Prostate gland (tissue), 2 donors: Measurements from ENCODE around the gene FGF5. TPM values are rescaled to one million over a fixed set of nuclear protein-coding genes. Genes with fewer than 3 reads are reported as not detected.

Experiments
- DNase-seq: peaks from one replicate; pipeline ENCODE4 v3.0.0-alpha.2; 2019; ENCODE audit warnings: low spot score
- H3K27ac ChIP-seq, 2 donors: fragments of 200-600 bp; sonication (generic); 2 replicates each; pipeline ENCODE4 v1.5.1; 2017 to 2019
- H3K27me3 ChIP-seq: fragments of 200-600 bp; sonication (generic); replicated peaks from 2 replicates; pipeline ENCODE4 v1.5.1; 2019; ENCODE audit not compliant: insufficient read depth
- H3K36me3 ChIP-seq, 2 donors: fragments of 200-600 bp; sonication (generic); 1 replicate in 1 of 2; 2 replicates in 1 of 2; pipeline versions ENCODE4 v1.5.1 to v1.8.1; 2017 to 2019
- H3K4me1 ChIP-seq: fragments of 200-600 bp; sonication (generic); replicated peaks from 2 replicates; pipeline ENCODE4 v1.5.1; 2019
- H3K4me3 ChIP-seq, 2 donors: fragments of 200-600 bp; sonication (generic); 2 replicates each; pipeline ENCODE4 v1.5.1; 2017 to 2019
- H3K9me3 ChIP-seq: fragments of 200-600 bp; sonication (generic); 2 replicates; pipeline ENCODE4 v1.5.1; 2017
- POLR2A ChIP-seq: fragments of 450-650 bp; IDR thresholded peaks from one replicate; pipeline ENCODE4 v1.6.1; 2016; ENCODE audit warnings: antibody characterized with exemption, mild to moderate bottlenecking
- POLR2AphosphoS5 ChIP-seq: sonication (generic); formaldehyde crosslinking; IDR thresholded peaks from one replicate; pipeline ENCODE4 v1.6.1; 2017; ENCODE audit warnings: antibody characterized with exemption
- WGBS: methylation state at CpG from one replicate; pipeline ENCODE4 v1.1.5; 2018; 5-methylcytosine and 5-hydroxymethylcytosine counted together
- intact Hi-C: fragments of 100-400 bp; cut with DNase I; formaldehyde crosslinking; loops from one replicate; pipeline ENCODE4 v1.14.2; 2022
- total RNA-seq, 2 donors: library from RNA; depleted of rRNA; stranded (reverse); fragments of >200 nt; gene quantifications; one replicate each; pipeline ENCODE4 v1.1.0, GENCODE V29; 2016
- TF ChIP-seq, protein P1 (sequence below), 4 experiments: fragments of 200-600 bp in 2 of 4; fragments of 450-650 bp in 2 of 4; sonication (generic) in 2 of 4; IDR thresholded peaks; 1 replicate in 3 of 4; 2 replicates in 1 of 4; pipeline ENCODE4 v1.5.1; 2016 to 2019; ENCODE audit warnings: antibody characterized with exemption in 4 of 4, mild to moderate bottlenecking in 2 of 4, moderate library complexity in 2 of 4

The FGF5 gene
- total RNA-seq, 2 donors from 2014 or later: not detected

DNA sequence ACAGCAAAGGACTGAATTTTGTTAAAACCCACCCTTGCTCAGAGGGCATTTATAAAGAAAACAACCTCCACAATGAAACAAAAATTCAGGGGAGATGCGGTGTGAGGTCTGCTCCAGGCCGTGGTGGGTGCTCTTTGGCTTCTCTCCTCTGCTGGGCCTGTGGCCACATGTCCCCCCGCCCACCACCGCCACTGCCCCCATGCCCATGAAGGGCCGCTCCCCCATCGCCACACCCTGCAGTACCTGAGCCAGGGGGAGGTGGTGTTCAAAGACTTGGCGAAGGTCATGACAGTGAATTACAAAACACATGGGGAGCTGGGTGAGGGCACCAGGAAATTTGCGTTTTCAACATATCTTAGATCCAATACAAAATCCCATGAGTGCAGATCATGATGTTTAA, 54.9 kb downstream of the FGF5 start:
- H3K4me1 ChIP-seq: no peaks in the 10 kb centered on the region
- TF ChIP-seq, protein P1, sequence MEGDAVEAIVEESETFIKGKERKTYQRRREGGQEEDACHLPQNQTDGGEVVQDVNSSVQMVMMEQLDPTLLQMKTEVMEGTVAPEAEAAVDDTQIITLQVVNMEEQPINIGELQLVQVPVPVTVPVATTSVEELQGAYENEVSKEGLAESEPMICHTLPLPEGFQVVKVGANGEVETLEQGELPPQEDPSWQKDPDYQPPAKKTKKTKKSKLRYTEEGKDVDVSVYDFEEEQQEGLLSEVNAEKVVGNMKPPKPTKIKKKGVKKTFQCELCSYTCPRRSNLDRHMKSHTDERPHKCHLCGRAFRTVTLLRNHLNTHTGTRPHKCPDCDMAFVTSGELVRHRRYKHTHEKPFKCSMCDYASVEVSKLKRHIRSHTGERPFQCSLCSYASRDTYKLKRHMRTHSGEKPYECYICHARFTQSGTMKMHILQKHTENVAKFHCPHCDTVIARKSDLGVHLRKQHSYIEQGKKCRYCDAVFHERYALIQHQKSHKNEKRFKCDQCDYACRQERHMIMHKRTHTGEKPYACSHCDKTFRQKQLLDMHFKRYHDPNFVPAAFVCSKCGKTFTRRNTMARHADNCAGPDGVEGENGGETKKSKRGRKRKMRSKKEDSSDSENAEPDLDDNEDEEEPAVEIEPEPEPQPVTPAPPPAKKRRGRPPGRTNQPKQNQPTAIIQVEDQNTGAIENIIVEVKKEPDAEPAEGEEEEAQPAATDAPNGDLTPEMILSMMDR (IDR thresholded peaks at IDR 0.05): no peak
- TF ChIP-seq POLR2AphosphoS5: no peak
- no peaks in the 10 kb centered on the region for H3K36me3 ChIP-seq
- H3K9me3 ChIP-seq: no peaks in the 10 kb centered on the region
- no peaks in the 10 kb centered on the region for H3K27me3 ChIP-seq
- no peak overlapping the region for H3K4me3 ChIP-seq
- WGBS: 92% methylated on average over 8 of the region's 8 CpGs
- intact Hi-C loops: no loop called here
- no peak overlapping the region for H3K27ac ChIP-seq
- DNase-seq: no peak

DNA sequence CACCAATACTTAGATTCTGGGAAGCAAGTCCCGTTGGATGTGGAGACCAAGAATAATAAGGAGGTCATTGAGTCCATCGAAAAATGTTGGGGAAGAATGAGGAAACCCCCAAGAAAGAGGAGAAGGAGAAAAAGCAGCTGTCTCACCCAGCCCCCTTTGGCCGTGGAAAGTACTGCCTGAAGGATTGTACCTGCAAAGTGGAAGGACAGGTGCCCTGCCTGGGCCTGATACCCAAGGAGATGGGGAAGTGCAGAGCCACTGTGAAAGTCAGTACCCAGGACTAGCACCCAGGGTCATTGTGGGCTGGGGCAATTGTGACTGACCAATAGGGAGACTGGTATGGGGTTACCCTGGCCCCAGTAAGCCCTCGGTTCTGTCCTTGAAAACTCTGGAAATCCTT, 55.3 kb downstream of the FGF5 start:
- H3K27ac ChIP-seq: no peak overlapping the region
- intact Hi-C loops: no loop called here
- TF ChIP-seq, protein P1 (IDR thresholded peaks at IDR 0.05): no peak
- 79% methylated on average over 4 of the region's 4 CpGs for WGBS
- H3K4me3 ChIP-seq: no peak overlapping the region
- no peaks in the 10 kb centered on the region for H3K27me3 ChIP-seq
- H3K4me1 ChIP-seq: no peaks in the 10 kb centered on the region
- H3K36me3 ChIP-seq: no peaks in the 10 kb centered on the region
- H3K9me3 ChIP-seq: no peaks in the 10 kb centered on the region
- no peak for DNase-seq

DNA sequence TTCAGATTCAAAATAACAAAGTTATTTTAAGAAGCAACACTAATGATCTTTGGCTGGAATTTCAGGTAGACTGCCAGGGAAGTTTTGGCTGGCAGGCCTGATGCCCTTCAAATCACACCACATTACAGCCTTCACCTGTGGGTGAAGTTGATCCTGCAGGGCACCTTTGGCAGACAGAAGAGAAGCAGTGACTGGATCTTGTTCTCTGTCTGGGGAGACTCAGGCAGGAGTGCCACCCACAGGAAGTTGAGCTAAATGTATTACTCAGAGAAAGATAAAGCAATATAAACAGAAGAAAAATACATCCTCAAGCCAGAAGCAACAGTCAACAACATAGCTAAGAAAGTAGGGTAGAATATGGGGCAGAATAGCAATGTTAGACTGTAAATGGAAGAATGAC, 56.3 kb downstream of the FGF5 start:
- intact Hi-C loops: no loop called here
- Histone ChIP-seq H3K36me3 (no peaks in the 10 kb centered on the region), H3K9me3 (no peaks in the 10 kb centered on the region), H3K4me1 (no peaks in the 10 kb centered on the region), H3K4me3 (no peak overlapping the region), H3K27ac (no peak overlapping the region), H3K27me3 (no peaks in the 10 kb centered on the region)
- TF ChIP-seq POLR2AphosphoS5 (no peak), POLR2A (no peak)
- TF ChIP-seq, protein P1 (IDR thresholded peaks at IDR 0.05): no peak
- no peak for DNase-seq

DNA sequence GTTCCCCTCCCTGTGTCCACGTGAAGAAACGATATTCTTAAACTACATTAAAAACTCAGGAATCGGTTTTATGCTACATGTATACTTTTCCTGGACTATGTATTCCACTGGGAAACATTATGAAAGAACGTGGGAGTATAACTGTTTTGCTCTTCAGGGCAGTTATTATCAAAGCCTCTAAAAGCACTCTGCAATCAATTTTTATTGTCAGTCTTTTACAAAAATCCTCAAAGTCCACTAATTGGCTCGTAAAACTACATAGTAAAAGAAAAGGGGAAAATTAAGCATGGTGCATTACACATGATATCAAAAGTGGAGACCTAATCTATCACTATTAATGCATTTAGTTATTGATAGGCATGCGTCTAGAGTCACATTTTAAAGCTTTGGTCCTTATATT, 57.7 kb downstream of the FGF5 start:
- H3K27ac ChIP-seq: no peak overlapping the region
- no peaks in the 10 kb centered on the region for H3K27me3 ChIP-seq
- no peak overlapping the region for H3K4me3 ChIP-seq
- no peaks in the 10 kb centered on the region for H3K36me3 ChIP-seq
- H3K4me1 ChIP-seq: no peaks in the 10 kb centered on the region
- intact Hi-C loops: no loop called here
- 57% methylated on average over 6 of the region's 6 CpGs for WGBS
- no peak for DNase-seq
- no peaks in the 10 kb centered on the region for H3K9me3 ChIP-seq
- no peak for TF ChIP-seq POLR2A
- TF ChIP-seq POLR2AphosphoS5: no peak
- TF ChIP-seq, protein P1 (IDR thresholded peaks at IDR 0.05): no peak

DNA sequence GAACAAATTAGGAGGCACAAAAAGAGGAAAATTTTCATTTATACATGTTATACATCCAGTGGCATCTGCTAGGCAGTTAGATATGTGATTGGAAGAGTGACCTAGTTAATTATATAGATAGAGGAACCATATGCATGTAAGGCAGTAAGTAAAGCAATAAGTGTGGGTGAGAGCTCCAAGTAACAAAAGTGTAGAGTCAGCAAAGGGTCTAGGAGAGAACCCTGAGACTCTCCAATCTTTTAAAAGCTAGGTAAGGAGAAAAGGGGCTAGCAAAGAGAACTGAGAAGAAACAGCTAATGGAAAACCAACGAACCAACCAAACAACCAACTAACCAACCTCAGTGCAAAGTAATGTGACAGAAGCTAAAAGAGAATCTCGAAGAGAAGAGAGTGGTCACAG, 65.2 kb downstream of the FGF5 start:
- Histone ChIP-seq H3K27me3 (no peaks in the 10 kb centered on the region), H3K4me1 (no peaks in the 10 kb centered on the region), H3K9me3 (no peaks in the 10 kb centered on the region), H3K27ac (no peak overlapping the region), H3K36me3 (no peaks in the 10 kb centered on the region), H3K4me3 (no peak overlapping the region)
- intact Hi-C loops: no loop called here
- no peak for TF ChIP-seq POLR2AphosphoS5
- no peak for TF ChIP-seq POLR2A
- TF ChIP-seq, protein P1 (IDR thresholded peaks at IDR 0.05): no peak
- DNase-seq: no peak
- WGBS: 90% methylated on average over 2 of the region's 2 CpGs
